ENCODE measurements around the gene ARG2. TPM values are rescaled to one million over a fixed set of nuclear protein-coding genes. Genes with fewer than 3 reads are reported as not detected.

Gene ARG2
- total RNA-seq, 1 donor from 2014 or later, result 4.7 TPM

- H3K27ac Mint-ChIP-seq, result no peak overlapping the region
- H3K4me1 Mint-ChIP-seq, result peaks cover 31% of the 10 kb centered on the region
- peaks cover 7% of the 10 kb centered on the region for H3K36me3 Mint-ChIP-seq (ENCODE audit: low read depth)
- H3K27me3 Mint-ChIP-seq, result no peaks in the 10 kb centered on the region
- intact Hi-C loops (cut with micrococcal nuclease), result loop anchor here (2.0 kb wide), 3 partner anchors 39 to 139 kb away; no protein-coding TSS in a partner anchor
- H3K4me3 Mint-ChIP-seq, result no peak overlapping the region
- H3K9me3 Mint-ChIP-seq, result no peaks in the 10 kb centered on the region
- no peak for DNase-seq
Observed at GRCh38 chr14:67665868-67666267, 46.1 kb downstream of the ARG2 start.

GRCh38 chr14:67666750-67667449, 47.2 kb downstream of the ARG2 start:
- no peaks in the 10 kb centered on the region for H3K27me3 Mint-ChIP-seq
- peaks cover 32% of the 10 kb centered on the region for H3K4me1 Mint-ChIP-seq
- no peaks in the 10 kb centered on the region for H3K9me3 Mint-ChIP-seq
- DNase-seq, result peak; percentile 81
- H3K36me3 Mint-ChIP-seq (ENCODE audit: low read depth), result peaks cover 7% of the 10 kb centered on the region
- H3K4me3 Mint-ChIP-seq, result no peak overlapping the region
- peak overlapping the region; percentile 22 for H3K27ac Mint-ChIP-seq
- intact Hi-C loops (cut with micrococcal nuclease), result loop anchor here (1.0 to 2.0 kb wide), 5 partner anchors 38 to 240 kb away; no protein-coding TSS in a partner anchor

- H3K9me3 Mint-ChIP-seq, result no peaks in the 10 kb centered on the region
- H3K36me3 Mint-ChIP-seq (ENCODE audit: low read depth), result peaks cover 4% of the 10 kb centered on the region
- no peak overlapping the region for H3K4me3 Mint-ChIP-seq
- peaks cover 39% of the 10 kb centered on the region for H3K4me1 Mint-ChIP-seq
- H3K27ac Mint-ChIP-seq, result no peak overlapping the region
- H3K27me3 Mint-ChIP-seq, result no peaks in the 10 kb centered on the region
- intact Hi-C loops (cut with micrococcal nuclease), result no loop called here
- DNase-seq, result no peak
Observed at GRCh38 chr14:67668559-67668958, 48.8 kb downstream of the ARG2 start.

- H3K4me1 Mint-ChIP-seq, result peaks cover 43% of the 10 kb centered on the region
- DNase-seq, result no peak
- H3K27me3 Mint-ChIP-seq, result no peaks in the 10 kb centered on the region
- peak overlapping the region; percentile 78 for H3K27ac Mint-ChIP-seq
- H3K4me3 Mint-ChIP-seq, result peak overlapping the region; percentile 90
- H3K9me3 Mint-ChIP-seq, result no peaks in the 10 kb centered on the region
- intact Hi-C loops (cut with micrococcal nuclease), result no loop called here
- peaks cover 25% of the 10 kb centered on the region for H3K36me3 Mint-ChIP-seq (ENCODE audit: low read depth)
Observed at GRCh38 chr14:67673451-67673850, 53.7 kb downstream of the ARG2 start.

GRCh38 chr14:67674139-67674479, 54.4 kb downstream of the ARG2 start:
- Mint-ChIP-seq H3K36me3 (ENCODE audit: low read depth) (peaks cover 28% of the 10 kb centered on the region), H3K4me3 (peak overlapping the region; percentile 90), H3K27ac (peak overlapping the region; percentile 78), H3K27me3 (no peaks in the 10 kb centered on the region), H3K9me3 (no peaks in the 10 kb centered on the region), H3K4me1 (peaks cover 40% of the 10 kb centered on the region)
- intact Hi-C loops (cut with micrococcal nuclease), result loop anchor here (1.0 to 2.0 kb wide), 4 partner anchors 21 to 142 kb away; partner anchors contain the start of genes ARG2, PIGH, RDH11 and ZFYVE26
- peak; percentile 90 for DNase-seq

- Mint-ChIP-seq H3K4me1 (peaks cover 35% of the 10 kb centered on the region), H3K4me3 (peak within 1 kb of the TSS; percentile 90), H3K36me3 (ENCODE audit: low read depth) (peaks cover 28% of the 10 kb centered on the region), H3K27ac (peak within 1 kb of the TSS; percentile 90), H3K9me3 (no peaks in the 10 kb centered on the region), H3K27me3 (no peaks in the 10 kb centered on the region)
- peak; percentile 93 for DNase-seq
- intact Hi-C loops (cut with micrococcal nuclease), result loop anchor here (1.0 to 2.0 kb wide), 4 partner anchors 21 to 142 kb away; partner anchors contain the start of genes ARG2, PIGH, RDH11 and ZFYVE26
Observed at GRCh38 chr14:67674480-67675218, 54.9 kb downstream of the ARG2 start, which contains the start of gene VTI1B. Gene VTI1B, minus strand, starts transcription at chr14:67674632. Its CDS starts 143 bp downstream, at chr14:67674489.

- intact Hi-C loops (cut with micrococcal nuclease), result loop anchor here (2.0 kb wide), 1 partner anchor 56 kb away; the partner anchor contains the start of gene ARG2
- Mint-ChIP-seq H3K36me3 (ENCODE audit: low read depth) (peaks cover 28% of the 10 kb centered on the region), H3K4me1 (peaks cover 38% of the 10 kb centered on the region), H3K27me3 (no peaks in the 10 kb centered on the region), H3K4me3 (peak overlapping the region; percentile 90), H3K27ac (peak overlapping the region; percentile 90), H3K9me3 (no peaks in the 10 kb centered on the region)
- DNase-seq, result no peak
Observed at GRCh38 chr14:67675219-67675582, 55.5 kb downstream of the ARG2 start.

GRCh38 chr14:67679006-67679405, 59.3 kb downstream of the ARG2 start:
- DNase-seq, result no peak
- Mint-ChIP-seq H3K36me3 (ENCODE audit: low read depth) (peaks cover 50% of the 10 kb centered on the region), H3K9me3 (no peaks in the 10 kb centered on the region), H3K4me3 (no peak overlapping the region), H3K27me3 (no peaks in the 10 kb centered on the region), H3K27ac (no peak overlapping the region), H3K4me1 (peaks cover 38% of the 10 kb centered on the region)
- intact Hi-C loops (cut with micrococcal nuclease), result no loop called here

GRCh38 chr14:67680121-67680602, 60.4 kb downstream of the ARG2 start:
- Mint-ChIP-seq H3K4me1 (peaks cover 41% of the 10 kb centered on the region), H3K27ac (peak overlapping the region; percentile 62), H3K4me3 (no peak overlapping the region), H3K9me3 (no peaks in the 10 kb centered on the region), H3K36me3 (ENCODE audit: low read depth) (peaks cover 57% of the 10 kb centered on the region), H3K27me3 (no peaks in the 10 kb centered on the region)
- peak; percentile 78 for DNase-seq
- intact Hi-C loops (cut with micrococcal nuclease), result loop anchor here (1.0 kb wide), 1 partner anchor 15 kb away; the partner anchor contains the start of gene RDH11

GRCh38 chr14:67680941-67681340, 61.2 kb downstream of the ARG2 start:
- peaks cover 62% of the 10 kb centered on the region for H3K36me3 Mint-ChIP-seq (ENCODE audit: low read depth)
- peaks cover 36% of the 10 kb centered on the region for H3K4me1 Mint-ChIP-seq
- peak overlapping the region; percentile 16 for H3K27ac Mint-ChIP-seq
- intact Hi-C loops (cut with micrococcal nuclease), result loop anchor here (1.0 kb wide), 1 partner anchor 14 kb away; the partner anchor contains the start of gene RDH11
- H3K27me3 Mint-ChIP-seq, result no peaks in the 10 kb centered on the region
- no peaks in the 10 kb centered on the region for H3K9me3 Mint-ChIP-seq
- no peak overlapping the region for H3K4me3 Mint-ChIP-seq
- no peak for DNase-seq

- intact Hi-C loops (cut with micrococcal nuclease), result no loop called here
- Mint-ChIP-seq H3K4me3 (no peak overlapping the region), H3K27me3 (no peaks in the 10 kb centered on the region), H3K4me1 (peaks cover 29% of the 10 kb centered on the region), H3K27ac (no peak overlapping the region), H3K9me3 (no peaks in the 10 kb centered on the region), H3K36me3 (ENCODE audit: low read depth) (peaks cover 63% of the 10 kb centered on the region)
- no peak for DNase-seq
Observed at GRCh38 chr14:67683842-67684241, 64.1 kb downstream of the ARG2 start.

- no peaks in the 10 kb centered on the region for H3K27me3 Mint-ChIP-seq
- H3K4me3 Mint-ChIP-seq, result no peak overlapping the region
- DNase-seq, result no peak
- peak overlapping the region; percentile 43 for H3K27ac Mint-ChIP-seq
- intact Hi-C loops (cut with micrococcal nuclease), result loop anchor here (10.0 kb wide), 1 partner anchor 1125 kb away; no protein-coding TSS in a partner anchor
- H3K36me3 Mint-ChIP-seq (ENCODE audit: low read depth), result peaks cover 64% of the 10 kb centered on the region
- no peaks in the 10 kb centered on the region for H3K9me3 Mint-ChIP-seq
- H3K4me1 Mint-ChIP-seq, result peaks cover 25% of the 10 kb centered on the region
Observed at GRCh38 chr14:67690011-67690410, 70.3 kb downstream of the ARG2 start.

- H3K4me1 Mint-ChIP-seq, result peaks cover 28% of the 10 kb centered on the region
- no peaks in the 10 kb centered on the region for H3K27me3 Mint-ChIP-seq
- peaks cover 25% of the 10 kb centered on the region for H3K36me3 Mint-ChIP-seq (ENCODE audit: low read depth)
- peak overlapping the region; percentile 89 for H3K4me3 Mint-ChIP-seq
- no peaks in the 10 kb centered on the region for H3K9me3 Mint-ChIP-seq
- H3K27ac Mint-ChIP-seq, result peak overlapping the region; percentile 97
- DNase-seq, result peak; percentile 92
- intact Hi-C loops (cut with micrococcal nuclease), result loop anchor here (1.0 to 10.0 kb wide), 7 partner anchors 15 to 1120 kb away; partner anchors contain the start of genes ARG2, EIF2S1, PIGH and VTI1B
Observed at GRCh38 chr14:67694791-67695393, 75.2 kb downstream of the ARG2 start.

Measured in activated CD4-positive, alpha-beta T cell treated with anti-CD3 and anti-CD28 coated beads, Interleukin-2, amount 10 ng/mL, durations not matched to agents 24 days and 14 days (primary cell).